ENCODE results near the gene CD163. TPM values are rescaled to one million over a fixed set of nuclear protein-coding genes. Genes with fewer than 3 reads are reported as not detected.

CD163 gene
- total RNA-seq, 4 donors from 2014 or later = 25.6 to 179 (median 94.4) TPM

- intact Hi-C loops (cut with DNase I) = no loop called here
- Histone ChIP-seq H3K4me1 (no peaks in the 10 kb centered on the region), H3K36me3 (no peaks in the 10 kb centered on the region), H3K27me3 (no peaks in the 10 kb centered on the region), H3K9me3 (no peaks in the 10 kb centered on the region), H3K4me3 (replicated peaks in 1 of 3) (no peak overlapping the region), H3K27ac (no peak overlapping the region)
- TF ChIP-seq POLR2A (IDR thresholded peaks at IDR 0.05) = no peak
- TF ChIP-seq CTCF (IDR thresholded peaks at IDR 0.05) = no peak
- WGBS, 2 donors = 78 to 86% methylated on average over 3 of the region's 3 CpGs
- no peak for DNase-seq
Observed at GRCh38 chr12:7451756-7452155, 51.8 kb downstream of the CD163 start.

- Histone ChIP-seq H3K27me3 (no peaks in the 10 kb centered on the region), H3K4me1 (no peaks in the 10 kb centered on the region), H3K27ac (no peak overlapping the region), H3K9me3 (no peaks in the 10 kb centered on the region), H3K4me3 (replicated peaks in 1 of 3) (no peak overlapping the region), H3K36me3 (no peaks in the 10 kb centered on the region)
- WGBS, 2 donors = 76 to 89% methylated on average over 7 of the region's 7 CpGs
- TF ChIP-seq CTCF (IDR thresholded peaks at IDR 0.05) = no peak
- TF ChIP-seq POLR2A (IDR thresholded peaks at IDR 0.05) = no peak
- DNase-seq = no peak
- intact Hi-C loops (cut with DNase I) = no loop called here
Observed at GRCh38 chr12:7450667-7451066, 52.9 kb downstream of the CD163 start.

GRCh38 chr12:7448099-7448498, 55.5 kb downstream of the CD163 start:
- WGBS, 2 donors = 85 to 91% methylated on average over 1 of the region's 1 CpG
- intact Hi-C loops (cut with DNase I) = no loop called here
- Histone ChIP-seq H3K27me3 (no peaks in the 10 kb centered on the region), H3K4me3 (replicated peaks in 1 of 3) (no peak overlapping the region), H3K36me3 (no peaks in the 10 kb centered on the region), H3K27ac (no peak overlapping the region), H3K4me1 (no peaks in the 10 kb centered on the region), H3K9me3 (no peaks in the 10 kb centered on the region)
- TF ChIP-seq POLR2A (IDR thresholded peaks at IDR 0.05) (no peak), CTCF (IDR thresholded peaks at IDR 0.05) (no peak)
- no peak for DNase-seq

GRCh38 chr12:7444537-7444936, 59.0 kb downstream of the CD163 start:
- intact Hi-C loops (cut with DNase I) = no loop called here
- 82 to 83% methylated on average over 4 of the region's 4 CpGs for WGBS, 2 donors
- H3K27ac ChIP-seq = no peak overlapping the region
- H3K36me3 ChIP-seq = no peaks in the 10 kb centered on the region
- H3K27me3 ChIP-seq = no peaks in the 10 kb centered on the region
- H3K9me3 ChIP-seq = no peaks in the 10 kb centered on the region
- no peaks in the 10 kb centered on the region for H3K4me1 ChIP-seq
- TF ChIP-seq POLR2A (IDR thresholded peaks at IDR 0.05) = no peak
- TF ChIP-seq CTCF (IDR thresholded peaks at IDR 0.05) = no peak
- H3K4me3 ChIP-seq (replicated peaks in 1 of 3) = no peak overlapping the region
- DNase-seq = no peak

- no peaks in the 10 kb centered on the region for H3K27me3 ChIP-seq
- 53 to 64% methylated on average over 2 of the region's 2 CpGs for WGBS, 2 donors
- intact Hi-C loops (cut with DNase I) = no loop called here
- no peak for TF ChIP-seq POLR2A (IDR thresholded peaks at IDR 0.05)
- H3K9me3 ChIP-seq = no peaks in the 10 kb centered on the region
- H3K4me1 ChIP-seq = no peaks in the 10 kb centered on the region
- DNase-seq = no peak
- no peaks in the 10 kb centered on the region for H3K36me3 ChIP-seq
- H3K27ac ChIP-seq = no peak within 1 kb of the TSS
- no peak within 1 kb of the TSS for H3K4me3 ChIP-seq (replicated peaks in 1 of 3)
Observed at GRCh38 chr12:7444076-7444475, 59.5 kb downstream of the CD163 start, which contains the start of gene CD163L1. Gene CD163L1, minus strand, starts transcription at chr12:7444153. Its CDS starts 26 bp downstream, at chr12:7444127.

- 87 to 90% methylated on average over 1 of the region's 1 CpG for WGBS, 2 donors
- Histone ChIP-seq H3K27me3 (no peaks in the 10 kb centered on the region), H3K4me1 (no peaks in the 10 kb centered on the region), H3K9me3 (no peaks in the 10 kb centered on the region), H3K36me3 (no peaks in the 10 kb centered on the region), H3K4me3 (replicated peaks in 1 of 3) (no peak overlapping the region), H3K27ac (no peak overlapping the region)
- no peak for TF ChIP-seq POLR2A (IDR thresholded peaks at IDR 0.05)
- no peak for TF ChIP-seq CTCF (IDR thresholded peaks at IDR 0.05)
- intact Hi-C loops (cut with DNase I) = no loop called here
- DNase-seq = no peak
Observed at GRCh38 chr12:7441216-7441615, 62.4 kb downstream of the CD163 start.

All from thyroid gland (tissue), 4 donors.